Measurements from ENCODE around the gene CUL1.

GRCh38 chr7:148761499-148762278 is 63.0 kb downstream of the CUL1 start:
- TF ChIP-seq CTCF (IDR thresholded peaks at IDR 0.05) (no peak), EP300 (IDR thresholded peaks at IDR 0.05) (no peak), POLR2A (IDR thresholded peaks at IDR 0.05) (no peak), POLR2AphosphoS5 (IDR thresholded peaks at IDR 0.05) (no peak)

All from gastroesophageal sphincter (tissue), 3 donors.